BLaER1 treated with 17β-estradiol and CSF1 and Interleukin-3, amounts not matched to agents 10 nM and 100 nM (cell line): ENCODE results near the gene DAO.

ENCODE experiments used
- H3K27ac ChIP-seq, 11 experiments: shearing (Covaris generic); formaldehyde crosslinking; 2 replicates each; pipeline ENCODE4 v1.8.1; 2022
- H3K27me3 ChIP-seq, 11 experiments: shearing (Covaris generic); formaldehyde crosslinking; 2 replicates each; pipeline ENCODE4 v1.8.1; 2022
- H3K36me3 ChIP-seq, 11 experiments: shearing (Covaris generic); formaldehyde crosslinking; 2 replicates each; pipeline ENCODE4 v1.8.1; 2022
- H3K4me1 ChIP-seq, 10 experiments: shearing (Covaris generic); formaldehyde crosslinking; 2 replicates each; pipeline ENCODE4 v1.8.1; 2022
- H3K4me2 ChIP-seq, 11 experiments: shearing (Covaris generic); formaldehyde crosslinking; 2 replicates each; pipeline ENCODE4 v1.8.1; 2022
- H3K4me3 ChIP-seq, 10 experiments: shearing (Covaris generic); formaldehyde crosslinking; 2 replicates each; pipeline ENCODE4 v1.8.1; 2022
- H3K9ac ChIP-seq, 11 experiments: shearing (Covaris generic); formaldehyde crosslinking; 2 replicates each; pipeline ENCODE4 v1.8.1; 2022
- H3K9me3 ChIP-seq, 11 experiments: shearing (Covaris generic); formaldehyde crosslinking; replicated peaks in 1 of 11; 2 replicates each; pipeline ENCODE4 v1.8.1; 2022
- H4K20me1 ChIP-seq, 11 experiments: shearing (Covaris generic); formaldehyde crosslinking; 2 replicates each; pipeline ENCODE4 v1.8.1; 2022
- Cebpa-rat ChIP-seq, 11 experiments: shearing (Covaris generic); IDR thresholded peaks; 2 replicates each; pipeline ENCODE4 v1.8.1; 2022

DAO gene

GRCh38 chr12:108843187-108843586 is 36.7 kb upstream of the DAO start:
- peak overlapping the region in 2 of 10 experiments; percentile 11 to 21; a peak in 1 of 20 replicates for H3K4me3 ChIP-seq
- no peak for TF ChIP-seq Cebpa-rat (IDR thresholded peaks at IDR 0.05)
- H3K9me3 ChIP-seq: no peaks in the 10 kb centered on the region
- H3K27me3 ChIP-seq: no peaks in the 10 kb centered on the region
- peaks cover 0 to 24% (median 8%) of the 10 kb centered on the region in 11 experiments; a peak in 9 of 22 replicates for H4K20me1 ChIP-seq
- peaks cover 36 to 100% (median 84%) of the 10 kb centered on the region in 10 experiments for H3K4me1 ChIP-seq
- peak overlapping the region in 9 of 11 experiments; percentile 23 to 89 (median 79); a peak in 17 of 22 replicates for H3K4me2 ChIP-seq
- peak overlapping the region in 9 of 11 experiments; percentile 5 to 70 (median 48); a peak in 12 of 22 replicates for H3K27ac ChIP-seq
- H3K9ac ChIP-seq: peak overlapping the region in 3 of 11 experiments; percentile 13 to 24 (median 20); a peak in 2 of 22 replicates
- peaks cover 15 to 53% (median 39%) of the 10 kb centered on the region in 11 experiments for H3K36me3 ChIP-seq

DNA sequence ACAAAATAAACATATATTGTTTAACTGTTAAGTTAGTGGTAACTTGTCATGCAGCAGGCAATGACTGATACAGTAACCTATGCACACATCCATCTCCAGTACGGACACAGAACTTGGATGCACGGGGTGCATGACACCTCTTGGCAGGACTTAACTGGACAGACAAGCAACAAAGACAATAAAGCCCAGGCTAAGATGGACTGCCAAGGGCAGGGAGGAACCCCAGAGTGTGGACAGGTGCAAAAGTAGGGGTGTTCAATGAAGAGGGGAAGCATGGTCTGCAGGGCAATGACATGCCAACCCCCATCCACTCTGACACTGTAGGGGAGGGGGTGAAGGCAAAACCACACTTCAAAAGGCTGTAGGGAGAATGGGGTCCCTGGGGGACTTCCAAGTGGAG is 34.2 kb upstream of the DAO start:
- Histone ChIP-seq H3K27me3 (no peaks in the 10 kb centered on the region), H3K27ac (peak overlapping the region in 8 of 11 experiments; percentile 8 to 71 (median 50); a peak in 12 of 22 replicates), H3K9ac (peak overlapping the region in 8 of 11 experiments; percentile 30 to 68 (median 48); a peak in 10 of 22 replicates), H3K4me2 (peak overlapping the region; percentile 49 to 89 (median 75)), H3K4me1 (peaks cover 15 to 90% (median 66%) of the 10 kb centered on the region in 10 experiments), H3K36me3 (peaks cover 27 to 60% (median 49%) of the 10 kb centered on the region in 11 experiments), H3K9me3 (no peaks in the 10 kb centered on the region), H3K4me3 (peak overlapping the region in 1 of 10 experiments; percentile 25; a peak in 1 of 20 replicates), H4K20me1 (peaks cover 0 to 26% (median 8%) of the 10 kb centered on the region in 11 experiments; a peak in 8 of 22 replicates)
- TF ChIP-seq Cebpa-rat (IDR thresholded peaks at IDR 0.05): no peak

- Histone ChIP-seq H3K4me1 (peaks cover 21 to 90% (median 65%) of the 10 kb centered on the region in 10 experiments), H3K36me3 (peaks cover 27 to 58% (median 49%) of the 10 kb centered on the region in 11 experiments), H3K27ac (peak overlapping the region in 9 of 11 experiments; percentile 8 to 71 (median 52); a peak in 13 of 22 replicates), H3K9ac (peak overlapping the region in 10 of 11 experiments; percentile 9 to 68 (median 48); a peak in 15 of 22 replicates), H3K4me3 (peak overlapping the region in 3 of 10 experiments; percentile 4 to 30 (median 25); a peak in 2 of 20 replicates), H4K20me1 (peaks cover 0 to 26% (median 8%) of the 10 kb centered on the region in 11 experiments; a peak in 8 of 22 replicates), H3K4me2 (peak overlapping the region; percentile 49 to 89 (median 75)), H3K9me3 (no peaks in the 10 kb centered on the region), H3K27me3 (no peaks in the 10 kb centered on the region)
- 0 out of 22 replicates have a peak, but pooled peaks of 1 of the 11 experiments have one; percentile 15 for TF ChIP-seq Cebpa-rat (IDR thresholded peaks at IDR 0.05)
These were observed 33.6 kb upstream of the DAO start for GRCh38 chr12:108846290-108846701.

DNA sequence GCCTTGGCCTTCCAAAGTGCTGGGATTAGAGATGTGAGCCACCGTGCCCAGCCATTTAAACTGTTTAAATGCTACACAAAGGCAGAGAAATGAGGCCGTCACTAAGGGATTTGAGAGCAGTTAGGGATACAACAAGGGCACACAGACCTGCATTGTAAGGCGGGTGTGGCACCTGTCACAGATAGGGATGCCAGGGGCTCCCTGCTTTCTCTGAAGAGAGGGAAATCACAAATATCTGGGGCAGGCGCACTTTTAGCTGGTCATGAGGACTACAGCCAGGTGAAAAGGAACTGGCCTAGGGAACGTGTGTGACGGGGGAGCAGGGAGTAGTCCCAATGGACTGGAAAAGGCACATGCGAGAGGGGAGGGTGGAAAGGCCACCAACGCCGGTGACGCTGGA is 32.2 kb upstream of the DAO start:
- Histone ChIP-seq H3K4me2 (peak overlapping the region in 5 of 11 experiments; percentile 75 to 89 (median 86); a peak in 10 of 22 replicates), H3K9ac (peak overlapping the region in 3 of 11 experiments; percentile 48 to 61 (median 59); a peak in 3 of 22 replicates), H3K4me1 (peaks cover 21 to 90% (median 62%) of the 10 kb centered on the region in 10 experiments), H3K27me3 (no peaks in the 10 kb centered on the region), H3K36me3 (peaks cover 35 to 61% (median 50%) of the 10 kb centered on the region in 11 experiments), H3K4me3 (no peak overlapping the region), H3K9me3 (no peaks in the 10 kb centered on the region), H3K27ac (peak overlapping the region in 5 of 11 experiments; percentile 52 to 71 (median 63); a peak in 8 of 22 replicates), H4K20me1 (peaks cover 0 to 26% (median 8%) of the 10 kb centered on the region in 11 experiments; a peak in 8 of 22 replicates)
- TF ChIP-seq Cebpa-rat (IDR thresholded peaks at IDR 0.05): no peak

DNA sequence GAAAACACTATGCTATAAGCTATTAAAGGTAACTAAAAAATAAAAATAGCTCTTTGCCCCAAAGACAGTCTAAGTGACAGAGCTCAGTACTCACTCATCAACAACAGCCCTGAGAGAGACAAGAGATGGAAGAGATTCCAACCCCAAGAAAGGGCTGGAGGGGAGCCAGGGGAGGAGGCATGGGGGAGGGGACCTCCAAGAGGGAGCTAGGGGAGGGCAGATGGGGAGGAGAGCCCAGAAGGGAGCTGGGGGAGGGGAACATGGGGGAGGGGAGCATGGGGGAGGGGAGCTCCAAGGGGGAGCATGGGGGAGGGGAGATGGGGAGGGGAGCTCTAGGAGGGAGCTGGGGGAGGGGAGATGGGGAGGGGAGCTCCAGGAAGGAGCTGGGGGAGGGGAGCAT is 30.2 kb upstream of the DAO start:
- Histone ChIP-seq H3K27me3 (no peaks in the 10 kb centered on the region), H3K4me3 (no peak overlapping the region), H3K4me1 (peaks cover 21 to 90% (median 60%) of the 10 kb centered on the region in 10 experiments), H3K4me2 (peak overlapping the region in 4 of 11 experiments; percentile 33 to 89 (median 87); a peak in 6 of 22 replicates), H3K36me3 (peaks cover 26 to 58% (median 48%) of the 10 kb centered on the region in 11 experiments), H4K20me1 (peaks cover 0 to 40% (median 18%) of the 10 kb centered on the region in 11 experiments; a peak in 12 of 22 replicates), H3K27ac (peak overlapping the region in 5 of 11 experiments; percentile 15 to 51 (median 42); a peak in 5 of 22 replicates), H3K9me3 (0 out of 22 replicates have a peak, but pooled peaks cover 0 to under 1% (median 0%) of the 10 kb centered on the region in 11 experiments), H3K9ac (no peak overlapping the region)
- no peak for TF ChIP-seq Cebpa-rat (IDR thresholded peaks at IDR 0.05)

DNA sequence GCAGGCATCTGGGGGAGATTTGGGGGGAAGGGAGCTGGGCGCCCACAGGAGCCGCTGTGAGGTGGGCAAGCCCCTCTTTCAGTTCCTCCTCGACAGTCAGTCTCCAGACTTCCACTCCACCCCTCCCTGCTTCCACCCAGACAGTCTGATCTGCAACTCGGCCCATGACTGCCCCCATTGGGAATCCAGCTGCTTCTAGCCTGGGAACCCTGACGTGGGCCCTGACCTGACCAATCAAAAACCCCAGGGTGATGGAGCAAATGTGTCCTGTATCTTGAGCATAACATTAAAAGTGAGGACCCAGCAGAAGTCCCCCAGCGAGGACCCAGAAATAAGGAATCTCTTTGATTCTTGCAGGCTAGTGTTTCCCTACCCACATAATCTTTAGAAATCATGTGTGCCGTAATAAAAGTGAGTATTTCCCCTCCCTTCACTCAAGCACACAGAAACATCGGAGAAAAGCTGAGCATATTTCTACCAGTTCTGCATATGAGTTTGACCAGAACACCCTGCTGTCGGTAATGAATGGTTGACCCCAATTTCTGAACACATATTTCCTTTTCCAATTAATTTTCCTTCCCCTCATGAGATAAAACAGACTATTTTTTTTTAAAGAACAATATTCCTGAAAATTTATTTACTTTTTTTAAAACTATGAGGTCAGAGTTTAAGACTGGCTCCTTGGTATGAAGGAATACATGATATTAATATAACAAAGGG is 28.9 kb upstream of the DAO start:
- TF ChIP-seq Cebpa-rat (IDR thresholded peaks at IDR 0.05): no peak
- no peak overlapping the region for H3K4me3 ChIP-seq
- H3K9ac ChIP-seq: peak overlapping the region in 4 of 11 experiments; percentile 6 to 45 (median 8); a peak in 6 of 22 replicates
- H3K36me3 ChIP-seq: peaks cover 26 to 58% (median 51%) of the 10 kb centered on the region in 11 experiments
- no peaks in the 10 kb centered on the region for H3K27me3 ChIP-seq
- H3K4me2 ChIP-seq: peak overlapping the region in 10 of 11 experiments; percentile 0 to 58 (median 16); a peak in 12 of 22 replicates
- H3K4me1 ChIP-seq: peaks cover 21 to 90% (median 57%) of the 10 kb centered on the region in 10 experiments
- peaks cover 5 to 40% (median 21%) of the 10 kb centered on the region in 11 experiments; a peak in 17 of 22 replicates for H4K20me1 ChIP-seq
- peak overlapping the region in 9 of 11 experiments; percentile 3 to 92 (median 39); a peak in 14 of 22 replicates for H3K27ac ChIP-seq
- H3K9me3 ChIP-seq: peaks cover 0 to 6% (median 0%) of the 10 kb centered on the region in 11 experiments; a peak in 6 of 22 replicates

DNA sequence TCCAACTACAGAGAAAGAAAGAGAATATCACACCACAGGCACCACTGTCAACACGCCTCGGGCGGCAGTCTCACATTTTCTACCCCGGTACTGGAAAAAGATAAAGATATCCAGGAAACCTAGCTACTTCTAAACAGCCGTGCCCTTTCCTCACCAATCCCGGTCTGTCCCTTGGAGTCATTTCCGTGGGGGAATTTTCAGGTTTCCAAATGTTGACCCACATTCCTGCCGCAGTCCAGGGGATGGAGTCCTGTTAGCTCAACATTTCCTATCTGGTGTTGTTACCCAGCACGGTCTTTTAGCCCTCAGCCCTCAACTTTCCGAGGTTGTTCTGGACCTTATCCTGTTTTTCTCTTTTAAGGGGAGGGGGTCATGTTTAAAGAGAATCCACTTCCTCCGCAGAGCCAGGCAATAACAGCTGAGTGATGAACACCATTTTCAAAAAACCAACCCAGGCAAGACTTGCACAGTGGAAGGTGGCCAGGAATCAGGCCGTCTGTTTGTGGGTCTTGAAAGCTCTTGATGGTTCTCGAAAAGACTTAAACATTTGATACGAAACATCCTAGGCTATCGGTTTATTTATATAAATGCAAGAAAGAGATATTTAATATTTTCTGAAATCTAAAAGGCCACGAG is 27.1 kb upstream of the DAO start:
- peak overlapping the region in 5 of 11 experiments; percentile 12 to 92 (median 27); a peak in 6 of 22 replicates for H3K27ac ChIP-seq
- peaks cover 0 to 6% (median 0%) of the 10 kb centered on the region in 11 experiments; a peak in 6 of 22 replicates for H3K9me3 ChIP-seq
- H4K20me1 ChIP-seq: peaks cover 3 to 44% (median 21%) of the 10 kb centered on the region in 11 experiments; a peak in 16 of 22 replicates
- peaks cover 18 to 46% (median 37%) of the 10 kb centered on the region in 11 experiments for H3K36me3 ChIP-seq
- H3K4me2 ChIP-seq: peak overlapping the region in 4 of 11 experiments; percentile 0 to 81 (median 36); a peak in 3 of 22 replicates
- TF ChIP-seq Cebpa-rat (IDR thresholded peaks at IDR 0.05): no peak
- H3K4me1 ChIP-seq: peaks cover 22 to 78% (median 49%) of the 10 kb centered on the region in 10 experiments
- H3K4me3 ChIP-seq: no peak overlapping the region
- peak overlapping the region in 3 of 11 experiments; percentile 2 to 46 (median 29); a peak in 3 of 22 replicates for H3K9ac ChIP-seq
- no peaks in the 10 kb centered on the region for H3K27me3 ChIP-seq
